Measurements from ENCODE around the gene STK32B. TPM values are rescaled to one million over a fixed set of nuclear protein-coding genes. Genes with fewer than 3 reads are reported as not detected.

The STK32B gene
- total RNA-seq (2022; extraction: Qiagen RNA extraction; ENCODE audit: low read depth), result 14.6 to 16.8 TPM (median 15.9 TPM) in 5 replicates

GRCh38 chr4:5051278-5052203 lies at the start of gene STK32B:
STK32B (plus strand) TSS chr4:5051480.

DNA sequence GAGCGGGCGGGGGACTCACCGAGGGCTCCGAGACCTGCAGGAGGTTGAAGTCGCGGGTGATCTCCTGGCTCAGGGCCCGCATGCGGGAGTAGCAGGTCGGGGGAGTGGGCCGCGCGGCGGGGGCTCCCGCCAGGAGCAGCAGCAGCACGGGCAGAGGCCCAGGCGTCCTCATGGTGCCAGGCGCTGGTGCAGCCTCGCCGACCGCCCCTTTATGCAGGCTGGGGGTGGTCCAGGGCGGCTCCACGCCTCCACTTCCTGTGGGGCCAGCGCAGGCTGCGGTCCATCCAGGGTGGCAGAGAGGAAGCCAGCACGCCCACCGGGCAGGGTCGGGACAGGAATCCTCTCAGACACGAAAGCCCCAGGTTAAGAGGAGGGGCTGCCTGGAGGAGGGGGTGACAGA lies 32.0 kb upstream of the STK32B start, which contains the start of gene CYTL1:
Gene CYTL1, minus strand, starts transcription at position 185 of the 400 bp plus-strand sequence. Its CDS starts 13 bp downstream, at position 172.

Other genes starting within 250 kb of the STK32B start
- gene MSX1, start 191.8 kb upstream of the STK32B start, total RNA-seq (2022; extraction: Qiagen RNA extraction; ENCODE audit: low read depth), result 4.8 to 9.4 TPM (median 8.7 TPM) in 5 replicates
- gene CYTL1, start 32.0 kb upstream of the STK32B start, total RNA-seq (2022; extraction: Qiagen RNA extraction; ENCODE audit: low read depth), result not detected in 5 replicates

Measured in A549 treated with GW870086 at 1 μM for 4 hours (cell line).